Endothelial cell of umbilical vein (primary cell): ENCODE measurements around the gene BRD3.

ENCODE experiments used
- EZH2 ChIP-seq: IDR thresholded peaks from 2 replicates; pipeline ENCODE4 v1.6.1; 2012; ENCODE audit warnings: borderline replicate concordance, low read depth, mild to moderate bottlenecking, moderate library complexity, low read length, inconsistent platforms; ENCODE audit not compliant: severe bottlenecking
- FOS ChIP-seq: IDR thresholded peaks from 2 replicates; pipeline ENCODE4 v1.6.1; 2011; ENCODE audit warnings: mild to moderate bottlenecking, low read length, moderate library complexity, borderline replicate concordance; ENCODE audit not compliant: insufficient read depth
- GATA2 ChIP-seq: IDR thresholded peaks from 2 replicates; pipeline ENCODE4 v1.7.0; 2011; ENCODE audit warnings: low read depth, mild to moderate bottlenecking, moderate library complexity, mixed read lengths, low read length; ENCODE audit not compliant: insufficient read length, insufficient read depth
- JUN ChIP-seq: IDR thresholded peaks from 2 replicates; pipeline ENCODE4 v1.6.1; 2011; ENCODE audit warnings: borderline replicate concordance, low read depth; ENCODE audit not compliant: insufficient read length, insufficient read depth
- POLR2A ChIP-seq: IDR thresholded peaks from 2 replicates; pipeline ENCODE4 v1.6.1; 2012; ENCODE audit warnings: low read depth, mild to moderate bottlenecking, control low read depth, low read length
- POLR2AphosphoS5 ChIP-seq: IDR thresholded peaks from 2 replicates; pipeline ENCODE4 v1.6.1; 2012; ENCODE audit warnings: low read depth, mild to moderate bottlenecking, control low read depth, low read length, moderate library complexity; ENCODE audit not compliant: insufficient read depth
- TF ChIP-seq, protein P1 (sequence below), 2 donors: IDR thresholded peaks; 1 replicate in 1 of 2; 2 replicates in 1 of 2; pipeline ENCODE4 v1.5.1; 2011; ENCODE audit warnings: low read length in 2 of 2, mild to moderate bottlenecking in 2 of 2, moderate library complexity in 2 of 2, control low read depth in 1 of 2, inconsistent platforms in 1 of 2, low read depth in 1 of 2; ENCODE audit not compliant: insufficient read depth in 1 of 2; ENCODE audit errors: extremely low read depth in 1 of 2
- TF ChIP-seq, protein P2 (sequence below): IDR thresholded peaks from 2 replicates; pipeline ENCODE4 v1.6.1; 2011; ENCODE audit not compliant: insufficient read depth, insufficient read length

DNA sequence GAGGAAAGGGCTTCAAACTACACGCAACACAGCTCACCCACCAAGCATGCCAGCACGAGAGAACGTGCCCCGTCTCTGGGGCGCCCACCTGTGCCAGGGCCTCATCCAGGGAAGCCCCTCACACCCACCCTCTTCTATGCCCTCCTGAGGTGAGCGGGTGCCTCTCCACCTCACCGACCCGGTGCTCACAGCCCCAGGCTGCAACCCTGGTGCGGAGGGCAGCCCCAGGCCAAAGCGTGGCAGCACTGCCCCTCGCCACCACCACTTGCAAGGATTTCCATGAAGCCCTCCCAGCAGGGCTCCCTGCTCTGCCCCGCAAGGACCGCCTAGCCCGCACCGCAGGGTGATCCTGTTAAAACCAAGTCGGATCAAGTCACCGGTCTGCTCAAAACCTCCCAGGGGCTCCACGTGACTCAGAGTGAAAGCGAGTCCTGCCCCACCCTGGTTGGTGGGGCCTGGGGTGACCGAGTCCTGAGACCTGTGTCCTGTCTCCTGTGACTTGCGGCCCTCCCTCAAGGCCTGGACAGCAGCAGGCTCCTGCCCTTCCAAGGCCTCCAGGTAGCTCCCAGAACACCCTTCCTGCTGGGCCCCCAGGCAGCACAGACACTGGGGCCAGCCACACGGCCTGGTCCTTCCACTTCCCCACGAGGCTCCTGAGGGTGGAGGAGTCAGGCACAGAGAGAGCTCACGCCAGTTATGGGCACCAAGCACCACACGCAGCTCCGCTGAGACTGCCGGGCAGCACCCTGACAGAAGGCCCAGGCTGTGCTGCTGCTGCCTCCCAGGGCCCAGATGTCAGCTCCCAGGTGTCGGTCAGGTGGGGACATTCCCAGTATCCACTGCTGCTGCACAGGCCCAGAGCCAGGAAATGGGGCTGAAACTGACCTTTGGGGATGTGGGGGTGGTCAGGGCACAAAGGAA, 12.7 kb downstream of the BRD3 start:
- TF ChIP-seq, protein P1, sequence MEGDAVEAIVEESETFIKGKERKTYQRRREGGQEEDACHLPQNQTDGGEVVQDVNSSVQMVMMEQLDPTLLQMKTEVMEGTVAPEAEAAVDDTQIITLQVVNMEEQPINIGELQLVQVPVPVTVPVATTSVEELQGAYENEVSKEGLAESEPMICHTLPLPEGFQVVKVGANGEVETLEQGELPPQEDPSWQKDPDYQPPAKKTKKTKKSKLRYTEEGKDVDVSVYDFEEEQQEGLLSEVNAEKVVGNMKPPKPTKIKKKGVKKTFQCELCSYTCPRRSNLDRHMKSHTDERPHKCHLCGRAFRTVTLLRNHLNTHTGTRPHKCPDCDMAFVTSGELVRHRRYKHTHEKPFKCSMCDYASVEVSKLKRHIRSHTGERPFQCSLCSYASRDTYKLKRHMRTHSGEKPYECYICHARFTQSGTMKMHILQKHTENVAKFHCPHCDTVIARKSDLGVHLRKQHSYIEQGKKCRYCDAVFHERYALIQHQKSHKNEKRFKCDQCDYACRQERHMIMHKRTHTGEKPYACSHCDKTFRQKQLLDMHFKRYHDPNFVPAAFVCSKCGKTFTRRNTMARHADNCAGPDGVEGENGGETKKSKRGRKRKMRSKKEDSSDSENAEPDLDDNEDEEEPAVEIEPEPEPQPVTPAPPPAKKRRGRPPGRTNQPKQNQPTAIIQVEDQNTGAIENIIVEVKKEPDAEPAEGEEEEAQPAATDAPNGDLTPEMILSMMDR (IDR thresholded peaks at IDR 0.05; ENCODE audit: extremely low read depth in 1 of 2, insufficient read depth in 1 of 2, low read depth in 1 of 2, low read length in 2 of 2) = no peak
- TF ChIP-seq POLR2A (no peak), EZH2 (no peak), GATA2 (no peak), POLR2AphosphoS5 (no peak), FOS (no peak), JUN (no peak)
- TF ChIP-seq, protein P2, sequence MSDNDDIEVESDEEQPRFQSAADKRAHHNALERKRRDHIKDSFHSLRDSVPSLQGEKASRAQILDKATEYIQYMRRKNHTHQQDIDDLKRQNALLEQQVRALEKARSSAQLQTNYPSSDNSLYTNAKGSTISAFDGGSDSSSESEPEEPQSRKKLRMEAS = no peak
